ENCODE data around the gene AXL. TPM values are rescaled to one million over a fixed set of nuclear protein-coding genes. Genes with fewer than 3 reads are reported as not detected.
A peak's percentile ranks its signal among the peaks of the same experiment; 100 is the strongest.

Gene AXL
- total RNA-seq, 6 experiments from 2014 or later, result 419 to 474 (median 458) TPM

- Mint-ChIP-seq H3K27ac (no peak overlapping the region), H3K9me3 (no peaks in the 10 kb centered on the region), H3K36me3 (ENCODE audit: low read depth) (no peaks in the 10 kb centered on the region), H3K27me3 (ENCODE audit: insufficient read depth) (peaks cover 27% of the 10 kb centered on the region), H3K4me3 (no peak overlapping the region), H3K4me1 (ENCODE audit: low read depth) (peaks cover 1% of the 10 kb centered on the region)
- no peak for TF ChIP-seq CTCF (IDR thresholded peaks at IDR 0.05)
- no peak for DNase-seq
These were observed 31.8 kb upstream of the AXL start for GRCh38 chr19:41186971-41187883.

- no peak for TF ChIP-seq CTCF (IDR thresholded peaks at IDR 0.05)
- peaks cover 30% of the 10 kb centered on the region for H3K27me3 Mint-ChIP-seq (ENCODE audit: insufficient read depth)
- H3K4me3 Mint-ChIP-seq, result no peak overlapping the region
- H3K9me3 Mint-ChIP-seq, result no peaks in the 10 kb centered on the region
- DNase-seq, result no peak
- H3K4me1 Mint-ChIP-seq (ENCODE audit: low read depth), result peaks cover 8% of the 10 kb centered on the region
- no peak overlapping the region for H3K27ac Mint-ChIP-seq
- H3K36me3 Mint-ChIP-seq (ENCODE audit: low read depth), result no peaks in the 10 kb centered on the region
These were observed 31.1 kb upstream of the AXL start for GRCh38 chr19:41187884-41188279.

GRCh38 chr19:41189425-41190065 is 29.5 kb upstream of the AXL start:
- Mint-ChIP-seq H3K27ac (no peak overlapping the region), H3K9me3 (no peaks in the 10 kb centered on the region), H3K4me1 (ENCODE audit: low read depth) (peaks cover 16% of the 10 kb centered on the region), H3K27me3 (ENCODE audit: insufficient read depth) (peaks cover 32% of the 10 kb centered on the region), H3K4me3 (no peak overlapping the region), H3K36me3 (ENCODE audit: low read depth) (no peaks in the 10 kb centered on the region)
- TF ChIP-seq CTCF (IDR thresholded peaks at IDR 0.05), result no peak
- DNase-seq, result no peak

GRCh38 chr19:41192574-41193429 is 26.2 kb upstream of the AXL start, which contains the start of gene CYP2S1:
Gene CYP2S1 (plus strand): TSS chr19:41193219. CDS start chr19:41193265, 46 bp downstream.
- peaks cover 26% of the 10 kb centered on the region for H3K4me1 Mint-ChIP-seq (ENCODE audit: low read depth)
- no peak for TF ChIP-seq CTCF (IDR thresholded peaks at IDR 0.05)
- H3K9me3 Mint-ChIP-seq, result no peaks in the 10 kb centered on the region
- H3K4me3 Mint-ChIP-seq, result peak within 1 kb of the TSS; percentile 60
- H3K27me3 Mint-ChIP-seq (ENCODE audit: insufficient read depth), result peaks cover 36% of the 10 kb centered on the region
- no peak for DNase-seq
- no peaks in the 10 kb centered on the region for H3K36me3 Mint-ChIP-seq (ENCODE audit: low read depth)
- H3K27ac Mint-ChIP-seq, result no peak within 1 kb of the TSS

GRCh38 chr19:41193430-41194156 is 25.4 kb upstream of the AXL start:
- Mint-ChIP-seq H3K27ac (no peak overlapping the region), H3K9me3 (no peaks in the 10 kb centered on the region), H3K4me3 (peak overlapping the region; percentile 60)

More at GRCh38 chr19:41193430-41194156, 25.4 kb upstream of the AXL start:
- no peak for TF ChIP-seq CTCF (IDR thresholded peaks at IDR 0.05)
- Mint-ChIP-seq H3K27me3 (ENCODE audit: insufficient read depth) (peaks cover 34% of the 10 kb centered on the region), H3K36me3 (ENCODE audit: low read depth) (no peaks in the 10 kb centered on the region), H3K4me1 (ENCODE audit: low read depth) (peaks cover 26% of the 10 kb centered on the region)
- DNase-seq, result no peak
